Ishikawa (cell line): Measurements from ENCODE around the gene SAG.

Experiments
- CEBPB ChIP-seq: IDR thresholded peaks from 2 replicates; pipeline ENCODE4 v1.6.1; 2012
- CREB1 ChIP-seq: IDR thresholded peaks from 2 replicates; pipeline ENCODE4 v1.6.1; 2012; ENCODE audit warnings: low read depth
- EGR1 ChIP-seq: IDR thresholded peaks from 2 replicates; pipeline ENCODE4 v1.6.1; 2012
- EP300 ChIP-seq: IDR thresholded peaks from 2 replicates; pipeline ENCODE4 v1.6.1; 2012; ENCODE audit warnings: borderline replicate concordance
- FOXM1 ChIP-seq: IDR thresholded peaks from 2 replicates; pipeline ENCODE4 v1.6.1; 2012; ENCODE audit warnings: low read depth, borderline replicate concordance
- NFIC ChIP-seq: IDR thresholded peaks from 2 replicates; pipeline ENCODE4 v1.6.1; 2012
- RAD21 ChIP-seq: IDR thresholded peaks from 2 replicates; pipeline ENCODE4 v1.6.1; 2012; ENCODE audit warnings: low read depth
- TAF1 ChIP-seq: IDR thresholded peaks from 2 replicates; pipeline ENCODE4 v1.6.1; 2012; ENCODE audit warnings: low read depth, mild to moderate bottlenecking
- TCF12 ChIP-seq: IDR thresholded peaks from 2 replicates; pipeline ENCODE4 v1.6.1; 2012; ENCODE audit warnings: low read depth
- TEAD4 ChIP-seq: IDR thresholded peaks from 2 replicates; pipeline ENCODE4 v1.6.1; 2012
- USF1 ChIP-seq: IDR thresholded peaks from 2 replicates; pipeline ENCODE4 v1.6.1; 2012
- YY1 ChIP-seq: IDR thresholded peaks from 2 replicates; pipeline ENCODE4 v1.6.1; 2012; ENCODE audit warnings: low read depth
- ZBTB7A ChIP-seq: IDR thresholded peaks from 2 replicates; pipeline ENCODE4 v1.6.1; 2012; ENCODE audit warnings: low read depth
- TF ChIP-seq, protein P1 (sequence below): IDR thresholded peaks from 2 replicates; pipeline ENCODE4 v1.6.1; 2012
- TF ChIP-seq, protein P2 (sequence below): IDR thresholded peaks from 2 replicates; pipeline ENCODE4 v1.6.1; 2012; ENCODE audit warnings: low read depth, mild to moderate bottlenecking

Gene SAG

DNA sequence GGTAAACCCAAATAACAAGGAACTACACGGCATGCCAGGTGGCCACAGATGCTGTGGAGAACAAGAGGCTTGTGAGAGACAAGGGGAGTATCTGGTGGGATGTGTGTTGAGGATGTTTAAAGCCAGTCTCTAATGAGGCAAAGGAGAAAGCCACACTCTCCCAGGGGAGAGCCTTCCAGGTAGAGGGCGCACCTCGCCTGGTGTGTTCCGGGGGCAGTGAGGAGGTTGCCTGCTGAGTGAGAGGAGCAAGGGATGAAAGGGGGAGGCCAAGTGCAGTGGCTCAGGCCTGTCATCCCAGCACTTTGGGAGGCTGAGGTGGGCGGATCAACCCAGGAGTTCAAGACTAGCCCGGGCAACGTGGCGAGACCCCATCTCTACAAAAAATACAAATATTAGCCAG lies 16.2 kb downstream of the SAG start:
- TF ChIP-seq, protein P1, sequence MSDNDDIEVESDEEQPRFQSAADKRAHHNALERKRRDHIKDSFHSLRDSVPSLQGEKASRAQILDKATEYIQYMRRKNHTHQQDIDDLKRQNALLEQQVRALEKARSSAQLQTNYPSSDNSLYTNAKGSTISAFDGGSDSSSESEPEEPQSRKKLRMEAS: no peak
- TF ChIP-seq EP300: no peak
- TF ChIP-seq CEBPB: no peak
- TF ChIP-seq USF1: no peak
- TF ChIP-seq EGR1: no peak
- TF ChIP-seq TEAD4: no peak
- no peak for TF ChIP-seq FOXM1
- TF ChIP-seq ZBTB7A: no peak

GRCh38 chr2:233325256-233325655 lies 17.6 kb downstream of the SAG start:
- TF ChIP-seq TCF12: no peak
- no peak for TF ChIP-seq EP300
- TF ChIP-seq, protein P1: no peak
- no peak for TF ChIP-seq TEAD4
- TF ChIP-seq NFIC: no peak
- no peak for TF ChIP-seq USF1
- TF ChIP-seq, protein P2, sequence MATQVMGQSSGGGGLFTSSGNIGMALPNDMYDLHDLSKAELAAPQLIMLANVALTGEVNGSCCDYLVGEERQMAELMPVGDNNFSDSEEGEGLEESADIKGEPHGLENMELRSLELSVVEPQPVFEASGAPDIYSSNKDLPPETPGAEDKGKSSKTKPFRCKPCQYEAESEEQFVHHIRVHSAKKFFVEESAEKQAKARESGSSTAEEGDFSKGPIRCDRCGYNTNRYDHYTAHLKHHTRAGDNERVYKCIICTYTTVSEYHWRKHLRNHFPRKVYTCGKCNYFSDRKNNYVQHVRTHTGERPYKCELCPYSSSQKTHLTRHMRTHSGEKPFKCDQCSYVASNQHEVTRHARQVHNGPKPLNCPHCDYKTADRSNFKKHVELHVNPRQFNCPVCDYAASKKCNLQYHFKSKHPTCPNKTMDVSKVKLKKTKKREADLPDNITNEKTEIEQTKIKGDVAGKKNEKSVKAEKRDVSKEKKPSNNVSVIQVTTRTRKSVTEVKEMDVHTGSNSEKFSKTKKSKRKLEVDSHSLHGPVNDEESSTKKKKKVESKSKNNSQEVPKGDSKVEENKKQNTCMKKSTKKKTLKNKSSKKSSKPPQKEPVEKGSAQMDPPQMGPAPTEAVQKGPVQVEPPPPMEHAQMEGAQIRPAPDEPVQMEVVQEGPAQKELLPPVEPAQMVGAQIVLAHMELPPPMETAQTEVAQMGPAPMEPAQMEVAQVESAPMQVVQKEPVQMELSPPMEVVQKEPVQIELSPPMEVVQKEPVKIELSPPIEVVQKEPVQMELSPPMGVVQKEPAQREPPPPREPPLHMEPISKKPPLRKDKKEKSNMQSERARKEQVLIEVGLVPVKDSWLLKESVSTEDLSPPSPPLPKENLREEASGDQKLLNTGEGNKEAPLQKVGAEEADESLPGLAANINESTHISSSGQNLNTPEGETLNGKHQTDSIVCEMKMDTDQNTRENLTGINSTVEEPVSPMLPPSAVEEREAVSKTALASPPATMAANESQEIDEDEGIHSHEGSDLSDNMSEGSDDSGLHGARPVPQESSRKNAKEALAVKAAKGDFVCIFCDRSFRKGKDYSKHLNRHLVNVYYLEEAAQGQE: no peak
- no peak for TF ChIP-seq ZBTB7A
- no peak for TF ChIP-seq TAF1
- no peak for TF ChIP-seq FOXM1

- TF ChIP-seq TCF12: no peak
- TF ChIP-seq, protein P2: peak; percentile 54; the same call in 1 of the 2 replicates
Measured at GRCh38 chr2:233325814-233326213, 18.2 kb downstream of the SAG start.

DNA sequence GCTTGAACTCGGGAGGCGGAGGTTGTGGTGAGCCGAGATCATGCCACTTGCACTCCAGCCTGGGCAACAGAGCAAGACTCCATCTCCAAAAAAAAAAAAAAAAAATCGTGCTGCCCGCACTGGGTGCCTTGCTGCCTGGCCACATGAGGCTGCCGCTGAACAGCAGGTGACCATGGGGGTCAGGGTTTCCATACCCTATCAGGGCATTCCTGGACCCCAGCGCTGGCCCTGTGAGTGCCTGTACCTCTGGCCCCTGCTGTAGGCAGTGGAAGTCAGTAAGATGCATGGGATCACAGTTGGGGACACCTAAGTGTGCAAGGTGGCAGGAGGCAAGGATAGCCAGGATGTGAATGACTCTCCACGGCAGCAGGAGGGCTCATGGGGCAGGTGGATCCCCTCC lies 18.9 kb downstream of the SAG start:
- TF ChIP-seq TEAD4 (no peak), YY1 (no peak), ZBTB7A (no peak), EP300 (no peak), NFIC (no peak), CREB1 (no peak), TAF1 (no peak), RAD21 (no peak), EGR1 (no peak), CEBPB (no peak), FOXM1 (no peak), USF1 (no peak)
- TF ChIP-seq, protein P1: no peak
- TF ChIP-seq, protein P2: no peak

- no peak for TF ChIP-seq CEBPB
- TF ChIP-seq ZBTB7A: no peak
- TF ChIP-seq TEAD4: no peak
- no peak for TF ChIP-seq FOXM1
- TF ChIP-seq, protein P1: no peak
- no peak for TF ChIP-seq NFIC
- no peak for TF ChIP-seq USF1
- no peak for TF ChIP-seq RAD21
- TF ChIP-seq TAF1: no peak
- no peak for TF ChIP-seq TCF12
Measured at GRCh38 chr2:233328922-233329321, 21.3 kb downstream of the SAG start.
